NCI-H2196 (cell line): ENCODE measurements around the gene ENOX2.
"Not testable (repeated sequence)": the region's sequence is repeated elsewhere in the genome, so short reads cannot be mapped to it uniquely, and the experiment has no call there.

Experiments
- DNase-seq: peaks from one replicate; lab custom pipeline; 2025; ENCODE audit not compliant: unreplicated experiment; lab: John Stamatoyannopoulos, UW

The ENOX2 gene

GRCh38 chrX:130770615-130771014 is 132.4 kb downstream of the ENOX2 start:
- no peak for DNase-seq

GRCh38 chrX:130769835-130770234 is 133.2 kb downstream of the ENOX2 start:
- no peak for DNase-seq

GRCh38 chrX:130758072-130758471 is 144.9 kb downstream of the ENOX2 start:
- no peak for DNase-seq

- DNase-seq: no peak
Observed at GRCh38 chrX:130756233-130756632, 146.8 kb downstream of the ENOX2 start.

- DNase-seq: no peak
Observed at GRCh38 chrX:130754353-130754752, 148.7 kb downstream of the ENOX2 start.

- DNase-seq: no peak
Observed at GRCh38 chrX:130746709-130747342, 156.2 kb downstream of the ENOX2 start.

GRCh38 chrX:130746077-130746476 is 156.9 kb downstream of the ENOX2 start:
- DNase-seq: no peak

- DNase-seq: no peak
Observed at GRCh38 chrX:130741584-130741983, 161.4 kb downstream of the ENOX2 start.

GRCh38 chrX:130741151-130741550 is 161.9 kb downstream of the ENOX2 start:
- no peak for DNase-seq

- no peak for DNase-seq
Observed at GRCh38 chrX:130738638-130739195, 164.3 kb downstream of the ENOX2 start.

- DNase-seq: no peak
Observed at GRCh38 chrX:130734713-130735112, 168.3 kb downstream of the ENOX2 start.

GRCh38 chrX:130728208-130728607 is 174.8 kb downstream of the ENOX2 start:
- DNase-seq: no peak

GRCh38 chrX:130726661-130727060 is 176.3 kb downstream of the ENOX2 start:
- no peak for DNase-seq

GRCh38 chrX:130725519-130725918 is 177.5 kb downstream of the ENOX2 start:
- DNase-seq: no peak

- no peak for DNase-seq
Observed at GRCh38 chrX:130719413-130719812, 183.6 kb downstream of the ENOX2 start.

GRCh38 chrX:130718137-130718536 is 184.9 kb downstream of the ENOX2 start:
- DNase-seq: no peak

- no peak for DNase-seq
Observed at GRCh38 chrX:130716781-130717413, 186.1 kb downstream of the ENOX2 start.

GRCh38 chrX:130716346-130716745 is 186.7 kb downstream of the ENOX2 start:
- no peak for DNase-seq

GRCh38 chrX:130715299-130715698 is 187.7 kb downstream of the ENOX2 start:
- DNase-seq: no peak

GRCh38 chrX:130714665-130715064 is 188.3 kb downstream of the ENOX2 start:
- no peak for DNase-seq

- no peak for DNase-seq
Observed at GRCh38 chrX:130714135-130714534, 188.9 kb downstream of the ENOX2 start.

- DNase-seq: not testable (repeated sequence)
Observed at GRCh38 chrX:130709178-130709577, 193.8 kb downstream of the ENOX2 start.

GRCh38 chrX:130705591-130705990 is 197.4 kb downstream of the ENOX2 start:
- no peak for DNase-seq
